Measurements from ENCODE around the gene BBS9.

- TF ChIP-seq, protein P1, sequence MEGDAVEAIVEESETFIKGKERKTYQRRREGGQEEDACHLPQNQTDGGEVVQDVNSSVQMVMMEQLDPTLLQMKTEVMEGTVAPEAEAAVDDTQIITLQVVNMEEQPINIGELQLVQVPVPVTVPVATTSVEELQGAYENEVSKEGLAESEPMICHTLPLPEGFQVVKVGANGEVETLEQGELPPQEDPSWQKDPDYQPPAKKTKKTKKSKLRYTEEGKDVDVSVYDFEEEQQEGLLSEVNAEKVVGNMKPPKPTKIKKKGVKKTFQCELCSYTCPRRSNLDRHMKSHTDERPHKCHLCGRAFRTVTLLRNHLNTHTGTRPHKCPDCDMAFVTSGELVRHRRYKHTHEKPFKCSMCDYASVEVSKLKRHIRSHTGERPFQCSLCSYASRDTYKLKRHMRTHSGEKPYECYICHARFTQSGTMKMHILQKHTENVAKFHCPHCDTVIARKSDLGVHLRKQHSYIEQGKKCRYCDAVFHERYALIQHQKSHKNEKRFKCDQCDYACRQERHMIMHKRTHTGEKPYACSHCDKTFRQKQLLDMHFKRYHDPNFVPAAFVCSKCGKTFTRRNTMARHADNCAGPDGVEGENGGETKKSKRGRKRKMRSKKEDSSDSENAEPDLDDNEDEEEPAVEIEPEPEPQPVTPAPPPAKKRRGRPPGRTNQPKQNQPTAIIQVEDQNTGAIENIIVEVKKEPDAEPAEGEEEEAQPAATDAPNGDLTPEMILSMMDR (IDR thresholded peaks at IDR 0.05; ENCODE audit: poor library complexity, severe bottlenecking), result no peak
- no peak for TF ChIP-seq EZH2 (IDR thresholded peaks at IDR 0.05; ENCODE audit: borderline replicate concordance, insufficient read depth, low read length, poor library complexity, severe bottlenecking)
- TF ChIP-seq EP300 (conservative IDR thresholded peaks at IDR 0.05; ENCODE audit: poor library complexity, severe bottlenecking), result no peak
- no peak for TF ChIP-seq REST (IDR thresholded peaks at IDR 0.05; ENCODE audit: borderline replicate concordance)
Observed at GRCh38 chr7:33554576-33554975, 425.2 kb downstream of the BBS9 start.

Data from neural cell (in vitro differentiated cells).